B cell (primary cell): Measurements from ENCODE around the gene NTMT1. TPM values are rescaled to one million over a fixed set of nuclear protein-coding genes. Genes with fewer than 3 reads are reported as not detected.
A peak's percentile ranks its signal among the peaks of the same experiment; 100 is the strongest.

Experiments used
- ATAC-seq: fragments of 200-7000 bp; cut with Tn5 transposase; one replicate; pipeline ENCODE4 v1.10.0; 2021; ENCODE audit warnings: low read depth, mild to moderate bottlenecking, moderate number of reproducible peaks, moderate library complexity
- CTCF ChIA-PET: fragments of 350-600 bp; sonication (Branson Sonifier 250); formaldehyde crosslinking; loops from one replicate; lab custom pipeline; 2021; ENCODE audit warnings: antibody characterized with exemption, inconsistent platforms; lab: Charles Lee
- POLR2A ChIA-PET: fragments of 350-600 bp; sonication (Branson Sonifier 250); formaldehyde crosslinking; loops from one replicate; lab custom pipeline; 2021; ENCODE audit warnings: antibody characterized with exemption; lab: Charles Lee
- DNase-seq: peaks from one replicate; pipeline ENCODE4 v3.0.0; 2013
- H2AFZ ChIP-seq: 2 replicates; pipeline ENCODE4 v1.6.1; 2012; ENCODE audit warnings: mild to moderate bottlenecking, low read depth, low read length; ENCODE audit not compliant: insufficient read depth, poor library complexity, severe bottlenecking
- H3K27ac ChIP-seq, 2 donors: 1 replicate in 1 of 2; 2 replicates in 1 of 2; pipeline ENCODE4 v1.5.1; 2012 to 2013; ENCODE audit warnings: low read length in 2 of 2, mild to moderate bottlenecking in 2 of 2, moderate library complexity in 1 of 2
- H3K27me3 ChIP-seq, 4 experiments: fragments of 200-600 bp in 1 of 4; sonication (generic) in 1 of 4; replicated peaks in 1 of 4; 1 replicate in 2 of 4; 2 replicates in 2 of 4; pipeline versions ENCODE4 v1.6.1 to v1.7.0; 2013 to 2016; ENCODE audit warnings: low read length in 3 of 4, mild to moderate bottlenecking in 2 of 4, mixed read lengths in 1 of 4, moderate library complexity in 1 of 4; ENCODE audit not compliant: insufficient read depth in 4 of 4, control insufficient read depth in 3 of 4; ENCODE audit errors: control extremely low read depth in 1 of 4
- H3K36me3 ChIP-seq, 2 experiments: replicated peaks in 1 of 2; 1 replicate in 1 of 2; 2 replicates in 1 of 2; pipeline versions ENCODE4 v1.6.1 to v1.7.1; 2013; ENCODE audit warnings: low read length in 1 of 2; ENCODE audit not compliant: insufficient read depth in 2 of 2, control insufficient read depth in 1 of 2; ENCODE audit errors: control extremely low read depth in 1 of 2, extremely low read depth in 1 of 2
- H3K4me1 ChIP-seq, 2 donors: fragments of 200-600 bp in 1 of 2; sonication (generic) in 1 of 2; 1 replicate in 1 of 2; 2 replicates in 1 of 2; pipeline versions ENCODE4 v1.5.1 to v1.6.1; 2013 to 2017; ENCODE audit warnings: low read length in 2 of 2; ENCODE audit not compliant: control insufficient read depth in 2 of 2, insufficient read depth in 2 of 2
- H3K4me2 ChIP-seq: replicated peaks from 2 replicates; pipeline ENCODE3; 2012; ENCODE audit warnings: mild to moderate bottlenecking, low read depth, low read length; ENCODE audit not compliant: poor library complexity, severe bottlenecking
- H3K4me3 ChIP-seq, 5 experiments: fragments of 200-600 bp in 1 of 5; sonication (generic) in 1 of 5; 1 replicate in 3 of 5; 2 replicates in 2 of 5; pipeline versions ENCODE4 v1.5.1 to v1.7.0; 2011 to 2016; ENCODE audit warnings: low read length in 4 of 5, mild to moderate bottlenecking in 4 of 5, low read depth in 2 of 5, control low read depth in 1 of 5, moderate library complexity in 1 of 5; ENCODE audit not compliant: insufficient read depth in 1 of 5; ENCODE audit errors: control extremely low read depth in 1 of 5, extremely low read depth in 1 of 5
- H3K79me2 ChIP-seq: fragments of 200-600 bp; sonication (generic); one replicate; pipeline ENCODE4 v1.6.0; 2016; ENCODE audit warnings: low read length; ENCODE audit not compliant: control insufficient read depth, insufficient read depth
- H3K9ac ChIP-seq: fragments of 200-600 bp; sonication (generic); 2 replicates; pipeline ENCODE4 v1.6.1; 2017; ENCODE audit warnings: mild to moderate bottlenecking, low read length, moderate library complexity
- H3K9me3 ChIP-seq, 3 donors: one replicate each; pipeline versions ENCODE4 v1.6.1 to v1.7.1; 2013; ENCODE audit warnings: low read length in 2 of 3; ENCODE audit not compliant: control insufficient read depth in 2 of 3, insufficient read depth in 1 of 3; ENCODE audit errors: control extremely low read depth in 1 of 3
- H4K20me1 ChIP-seq: 2 replicates; pipeline ENCODE4 v1.6.0; 2012; ENCODE audit warnings: mild to moderate bottlenecking, low read length; ENCODE audit not compliant: insufficient read depth, control insufficient read depth, poor library complexity, severe bottlenecking
- H3K27ac Mint-ChIP-seq: one replicate; pipeline ENCODE4 v1.8.0; 2021; ENCODE audit warnings: mixed read lengths
- H3K27me3 Mint-ChIP-seq: one replicate; pipeline ENCODE4 v1.8.0; 2021; ENCODE audit warnings: mixed read lengths
- H3K4me1 Mint-ChIP-seq: one replicate; pipeline ENCODE4 v1.8.0; 2021; ENCODE audit warnings: mixed read lengths
- H3K4me3 Mint-ChIP-seq: one replicate; pipeline ENCODE4 v1.8.0; 2021; ENCODE audit warnings: mixed read lengths
- H3K9me3 Mint-ChIP-seq: one replicate; pipeline ENCODE4 v1.8.0; 2022; ENCODE audit warnings: mixed read lengths; ENCODE audit not compliant: insufficient read depth
- CTCF ChIP-seq: fragments of 200-600 bp; IDR thresholded peaks from one replicate; pipeline ENCODE4 v1.8.0; 2022; ENCODE audit warnings: antibody characterized with exemption, mild to moderate bottlenecking
- EZH2 ChIP-seq: IDR thresholded peaks from 2 replicates; pipeline ENCODE4 v1.6.1; 2012; ENCODE audit warnings: borderline replicate concordance, low read depth, mild to moderate bottlenecking, moderate library complexity, low read length; ENCODE audit not compliant: insufficient read depth, poor library complexity, severe bottlenecking
- WGBS: methylation state at CpG from one replicate; pipeline ENCODE4 v1.1.5; 2013; ENCODE audit warnings: missing lambda C conversion rate; ENCODE audit not compliant: insufficient coverage; 5-methylcytosine and 5-hydroxymethylcytosine counted together
- intact Hi-C: fragments of 100-400 bp; cut with micrococcal nuclease; formaldehyde crosslinking; loops from one replicate; pipeline ENCODE4 v1.10.0; 2022
- polyA plus RNA-seq: library from polyadenylated mRNA; depleted of rRNA; stranded (reverse); fragments of >200 nt; gene quantifications from 2 replicates; pipeline ENCODE4 v1.2.3, GENCODE V29; 2012
- total RNA-seq, 2 donors: library from RNA; stranded (reverse); fragments of 120-200 nt in 1 of 2; gene quantifications; 1 replicate in 1 of 2; 2 replicates in 1 of 2; pipeline versions ENCODE4 v1.2.3 to v1.2.4, GENCODE V29; 2013 to 2022

The NTMT1 gene
- total and polyA plus RNA-seq, 2 donors (not counting 1 experiment from before 2014, with no cell fraction given): 21.8 to 35.3 TPM

GRCh38 chr9:129595903-129596540, 29.9 kb upstream of the NTMT1 start:
- peaks cover 0 to 9% (median 0%) of the 10 kb centered on the region in 3 donors for H3K9me3 ChIP-seq
- H3K79me2 ChIP-seq: no peaks in the 10 kb centered on the region
- no peak overlapping the region for H3K4me2 ChIP-seq
- no peaks in the 10 kb centered on the region for H3K9me3 Mint-ChIP-seq
- H2AFZ ChIP-seq: no peak overlapping the region
- POLR2A ChIA-PET: interaction anchor here (0.7 kb wide), 1 partner anchor 105 kb away, joined by 8 read pairs; no protein-coding TSS in a partner anchor
- H3K27ac Mint-ChIP-seq: peak overlapping the region; percentile 29
- peaks cover 12% of the 10 kb centered on the region for H3K4me1 Mint-ChIP-seq
- no peak for ATAC-seq
- CTCF ChIA-PET: interaction anchor here (0.7 to 1.2 kb wide), 2 partner anchors 9 to 467 kb away, joined by 3 read pairs; no protein-coding TSS in a partner anchor
- no peak overlapping the region for H3K4me3 ChIP-seq
- no peaks in the 10 kb centered on the region for H3K36me3 ChIP-seq
- TF ChIP-seq EZH2: no peak
- TF ChIP-seq CTCF: no peak
- no peaks in the 10 kb centered on the region for H4K20me1 ChIP-seq
- WGBS: 42% methylated on average over 5 of the region's 6 CpGs
- no peak overlapping the region for H3K27ac ChIP-seq
- no peak overlapping the region for H3K9ac ChIP-seq
- H3K27me3 ChIP-seq: peaks cover 0 to 40% (median 11%) of the 10 kb centered on the region in 4 experiments
- DNase-seq: no peak
- H3K4me1 ChIP-seq: peaks cover 14 to 15% of the 10 kb centered on the region in 2 donors
- H3K4me3 Mint-ChIP-seq: no peak overlapping the region
- intact Hi-C loops: no loop called here
- peaks cover 53% of the 10 kb centered on the region for H3K27me3 Mint-ChIP-seq
